Adipocyte (in vitro differentiated cells): ENCODE data around the gene DEFB129.

Experiments
- DNase-seq: peaks from one replicate; pipeline ENCODE4 v3.0.0-alpha.2; 2015; ENCODE audit warnings: low read depth
- H3K27me3 ChIP-seq: replicated peaks from 2 replicates; pipeline ENCODE4 v1.7.0; 2013; ENCODE audit warnings: mild to moderate bottlenecking, low read length, moderate library complexity; ENCODE audit not compliant: control insufficient read depth, insufficient read depth
- H3K36me3 ChIP-seq: 2 replicates; pipeline ENCODE4 v1.7.0; 2013; ENCODE audit warnings: low read length, mild to moderate bottlenecking, moderate library complexity; ENCODE audit not compliant: control insufficient read depth, insufficient read depth, severe bottlenecking
- H3K4me1 ChIP-seq: 2 replicates; pipeline ENCODE4 v1.7.0; 2013; ENCODE audit warnings: mild to moderate bottlenecking, low read length, moderate library complexity; ENCODE audit not compliant: control insufficient read depth, insufficient read depth
- H3K4me3 ChIP-seq: 2 replicates; pipeline ENCODE4 v1.7.0; 2013; ENCODE audit warnings: mild to moderate bottlenecking, low read length, moderate library complexity
- H3K9ac ChIP-seq: 2 replicates; pipeline ENCODE4 v1.7.0; 2013; ENCODE audit warnings: mild to moderate bottlenecking, low read length, moderate library complexity
- H3K9me3 ChIP-seq: 2 replicates; pipeline ENCODE4 v1.7.0; 2013; ENCODE audit warnings: mild to moderate bottlenecking, low read length, moderate library complexity; ENCODE audit not compliant: control insufficient read depth

Gene DEFB129

GRCh38 chr20:273884-274283, 46.8 kb downstream of the DEFB129 start:
- no peak overlapping the region for H3K9ac ChIP-seq
- no peak for DNase-seq

DNA sequence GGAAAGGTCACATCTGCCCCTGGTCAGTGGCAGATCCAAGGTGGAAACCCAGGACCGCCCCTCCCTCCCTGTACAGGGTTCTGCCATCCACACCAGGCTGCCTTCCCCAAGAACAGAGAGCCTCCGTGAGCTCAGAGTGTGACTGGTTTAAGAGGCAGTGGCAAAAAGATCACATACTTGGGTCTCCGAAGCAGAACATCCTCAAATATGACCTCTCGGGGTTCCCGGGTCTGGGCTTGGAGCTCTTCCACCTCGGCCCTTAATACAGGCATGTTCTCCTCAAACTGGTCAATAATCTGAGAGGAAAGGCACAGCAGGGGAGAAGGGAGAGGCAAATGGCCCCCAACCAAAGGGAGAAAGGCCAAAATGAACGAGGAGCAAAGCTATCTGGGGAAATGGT, 48.7 kb downstream of the DEFB129 start:
- Histone ChIP-seq H3K9me3 (no peaks in the 10 kb centered on the region), H3K36me3 (peaks cover 3% of the 10 kb centered on the region), H3K4me3 (no peak overlapping the region), H3K27me3 (no peaks in the 10 kb centered on the region), H3K4me1 (no peaks in the 10 kb centered on the region), H3K9ac (no peak overlapping the region)
- DNase-seq, result no peak

More at GRCh38 chr20:273884-274283, 46.8 kb downstream of the DEFB129 start:
- no peak overlapping the region for H3K4me3 ChIP-seq
- H3K4me1 ChIP-seq, result peaks cover 7% of the 10 kb centered on the region
- H3K27me3 ChIP-seq, result no peaks in the 10 kb centered on the region
- H3K9me3 ChIP-seq, result no peaks in the 10 kb centered on the region
- H3K36me3 ChIP-seq, result peaks cover 3% of the 10 kb centered on the region

DNA sequence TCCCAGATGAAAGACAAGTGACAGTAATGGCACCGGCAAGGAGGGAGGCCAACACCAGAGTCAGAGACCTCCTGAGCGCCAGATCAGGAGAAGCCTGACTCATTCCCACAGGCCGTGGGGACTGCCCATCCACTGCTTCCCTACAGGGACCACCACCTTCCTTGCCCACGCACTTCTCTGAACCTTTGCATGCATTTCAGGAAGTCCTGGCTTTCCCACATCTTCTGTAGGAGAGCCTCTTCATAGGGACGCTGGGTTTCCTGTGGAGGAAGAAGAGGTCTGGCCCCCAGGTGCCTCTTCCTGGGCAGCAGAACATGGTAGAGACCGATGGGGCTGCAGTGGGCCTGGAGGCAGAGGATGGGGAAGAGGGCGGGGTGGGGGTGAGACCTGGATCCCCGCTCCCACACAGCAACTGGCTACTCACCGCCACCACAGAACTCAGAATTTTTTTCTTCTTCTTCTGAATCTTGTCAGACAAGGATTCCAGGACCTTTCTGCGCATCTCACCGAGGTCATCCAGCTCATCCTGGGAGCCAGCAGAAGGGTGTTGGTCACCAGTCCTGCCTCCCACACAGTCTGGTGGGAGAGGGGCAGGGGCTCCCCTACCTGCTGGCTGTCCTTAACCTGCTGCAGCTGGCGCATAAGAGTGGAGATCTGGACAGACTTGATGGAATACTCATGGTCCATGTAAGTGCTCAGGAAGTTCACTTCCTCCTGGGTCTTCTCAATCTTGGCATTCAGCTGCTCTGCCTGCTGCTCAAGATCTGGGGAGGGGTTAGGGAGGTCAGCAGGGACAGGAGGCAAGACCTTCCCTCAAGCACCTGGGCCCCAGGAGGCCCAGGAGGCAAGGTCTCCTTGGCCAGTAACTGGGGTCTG, 49.8 kb downstream of the DEFB129 start:
- no peaks in the 10 kb centered on the region for H3K4me1 ChIP-seq
- no peak for DNase-seq
- no peak overlapping the region for H3K4me3 ChIP-seq
- H3K9ac ChIP-seq, result no peak overlapping the region
- H3K36me3 ChIP-seq, result peaks cover 3% of the 10 kb centered on the region
- no peaks in the 10 kb centered on the region for H3K9me3 ChIP-seq
- H3K27me3 ChIP-seq, result no peaks in the 10 kb centered on the region

- peaks cover 3% of the 10 kb centered on the region for H3K36me3 ChIP-seq
- no peak overlapping the region for H3K9ac ChIP-seq
- no peak overlapping the region for H3K4me3 ChIP-seq
- no peaks in the 10 kb centered on the region for H3K4me1 ChIP-seq
- H3K9me3 ChIP-seq, result no peaks in the 10 kb centered on the region
- DNase-seq, result no peak
- no peaks in the 10 kb centered on the region for H3K27me3 ChIP-seq
Observed at GRCh38 chr20:277496-277781, 50.4 kb downstream of the DEFB129 start.

GRCh38 chr20:278181-278580, 51.1 kb downstream of the DEFB129 start:
- Histone ChIP-seq H3K9ac (no peak overlapping the region), H3K36me3 (peaks cover 3% of the 10 kb centered on the region), H3K9me3 (no peaks in the 10 kb centered on the region), H3K27me3 (no peaks in the 10 kb centered on the region), H3K4me3 (no peak overlapping the region), H3K4me1 (no peaks in the 10 kb centered on the region)
- DNase-seq, result no peak

- Histone ChIP-seq H3K36me3 (peaks cover 3% of the 10 kb centered on the region), H3K4me1 (no peaks in the 10 kb centered on the region), H3K27me3 (no peaks in the 10 kb centered on the region), H3K9me3 (no peaks in the 10 kb centered on the region), H3K9ac (peak overlapping the region; percentile 20), H3K4me3 (peak overlapping the region; percentile 61)
- no peak for DNase-seq
Observed at GRCh38 chr20:278607-279571, 51.8 kb downstream of the DEFB129 start.
